Endothelial cell of umbilical vein (primary cell): ENCODE data around the gene TTLL11.

Experiments
- CTCF ChIP-seq, 2 donors: IDR thresholded peaks; 1 replicate in 1 of 2; 2 replicates in 1 of 2; pipeline ENCODE4 v1.5.1; 2011; ENCODE audit warnings: low read length in 2 of 2, mild to moderate bottlenecking in 2 of 2, moderate library complexity in 2 of 2, control low read depth in 1 of 2, inconsistent platforms in 1 of 2, low read depth in 1 of 2; ENCODE audit not compliant: insufficient read depth in 1 of 2; ENCODE audit errors: extremely low read depth in 1 of 2
- EZH2 ChIP-seq: IDR thresholded peaks from 2 replicates; pipeline ENCODE4 v1.6.1; 2012; ENCODE audit warnings: borderline replicate concordance, low read depth, mild to moderate bottlenecking, moderate library complexity, low read length, inconsistent platforms; ENCODE audit not compliant: severe bottlenecking
- POLR2A ChIP-seq: IDR thresholded peaks from 2 replicates; pipeline ENCODE4 v1.6.1; 2012; ENCODE audit warnings: low read depth, mild to moderate bottlenecking, control low read depth, low read length

GRCh38 chr9:121841771-121842611 is 251.1 kb downstream of the TTLL11 start:
- no peak for TF ChIP-seq POLR2A
- no peak for TF ChIP-seq CTCF (IDR thresholded peaks at IDR 0.05; ENCODE audit: extremely low read depth in 1 of 2, insufficient read depth in 1 of 2, low read depth in 1 of 2, low read length in 2 of 2)
- TF ChIP-seq EZH2 = no peak
